Endothelial cell of umbilical vein (primary cell): ENCODE results near the gene LRP1B.

Experiments used
- CTCF ChIP-seq, 2 donors: IDR thresholded peaks; 1 replicate in 1 of 2; 2 replicates in 1 of 2; pipeline ENCODE4 v1.5.1; 2011; ENCODE audit warnings: low read length in 2 of 2, mild to moderate bottlenecking in 2 of 2, moderate library complexity in 2 of 2, control low read depth in 1 of 2, inconsistent platforms in 1 of 2, low read depth in 1 of 2; ENCODE audit not compliant: insufficient read depth in 1 of 2; ENCODE audit errors: extremely low read depth in 1 of 2
- EZH2 ChIP-seq: IDR thresholded peaks from 2 replicates; pipeline ENCODE4 v1.6.1; 2012; ENCODE audit warnings: borderline replicate concordance, low read depth, mild to moderate bottlenecking, moderate library complexity, low read length, inconsistent platforms; ENCODE audit not compliant: severe bottlenecking
- FOS ChIP-seq: IDR thresholded peaks from 2 replicates; pipeline ENCODE4 v1.6.1; 2011; ENCODE audit warnings: mild to moderate bottlenecking, low read length, moderate library complexity, borderline replicate concordance; ENCODE audit not compliant: insufficient read depth
- GATA2 ChIP-seq: IDR thresholded peaks from 2 replicates; pipeline ENCODE4 v1.7.0; 2011; ENCODE audit warnings: low read depth, mild to moderate bottlenecking, moderate library complexity, mixed read lengths, low read length; ENCODE audit not compliant: insufficient read length, insufficient read depth
- JUN ChIP-seq: IDR thresholded peaks from 2 replicates; pipeline ENCODE4 v1.6.1; 2011; ENCODE audit warnings: borderline replicate concordance, low read depth; ENCODE audit not compliant: insufficient read length, insufficient read depth
- MAX ChIP-seq: IDR thresholded peaks from 2 replicates; pipeline ENCODE4 v1.6.1; 2011; ENCODE audit not compliant: insufficient read depth, insufficient read length
- MYC ChIP-seq: IDR thresholded peaks from one replicate; pipeline ENCODE4 v1.6.1; 2011; ENCODE audit warnings: mild to moderate bottlenecking, low read depth, low read length
- POLR2A ChIP-seq: IDR thresholded peaks from 2 replicates; pipeline ENCODE4 v1.6.1; 2012; ENCODE audit warnings: low read depth, mild to moderate bottlenecking, control low read depth, low read length
- POLR2AphosphoS5 ChIP-seq: IDR thresholded peaks from 2 replicates; pipeline ENCODE4 v1.6.1; 2012; ENCODE audit warnings: low read depth, mild to moderate bottlenecking, control low read depth, low read length, moderate library complexity; ENCODE audit not compliant: insufficient read depth

GRCh38 chr2:141455877-141456276 lies 674.9 kb downstream of the LRP1B start:
- TF ChIP-seq POLR2A: no peak
- no peak for TF ChIP-seq CTCF (IDR thresholded peaks at IDR 0.05; ENCODE audit: extremely low read depth in 1 of 2, insufficient read depth in 1 of 2, low read depth in 1 of 2, low read length in 2 of 2)
- no peak for TF ChIP-seq EZH2
- TF ChIP-seq POLR2AphosphoS5: no peak
- no peak for TF ChIP-seq FOS
- TF ChIP-seq JUN: no peak
- TF ChIP-seq MYC: no peak
- no peak for TF ChIP-seq MAX
- TF ChIP-seq GATA2: no peak
